HG03378 (cell line): ENCODE results near the gene ERVK3-1.
A peak's percentile ranks its signal among the peaks of the same experiment; 100 is the strongest.
"Not testable (repeated sequence)": the region's sequence is repeated elsewhere in the genome, so short reads cannot be mapped to it uniquely, and the experiment has no call there.

ENCODE experiments used
- ATAC-seq: cut with Tn5 transposase; IDR thresholded peaks from one replicate; pipeline ENCODE4 v1.9.1; 2021; ENCODE audit warnings: mild to moderate bottlenecking, moderate library complexity; ENCODE audit not compliant: unreplicated experiment

Gene ERVK3-1

GRCh38 chr19:58304255-58304654, 922 bp upstream of the ERVK3-1 start:
- ATAC-seq: no peak

DNA sequence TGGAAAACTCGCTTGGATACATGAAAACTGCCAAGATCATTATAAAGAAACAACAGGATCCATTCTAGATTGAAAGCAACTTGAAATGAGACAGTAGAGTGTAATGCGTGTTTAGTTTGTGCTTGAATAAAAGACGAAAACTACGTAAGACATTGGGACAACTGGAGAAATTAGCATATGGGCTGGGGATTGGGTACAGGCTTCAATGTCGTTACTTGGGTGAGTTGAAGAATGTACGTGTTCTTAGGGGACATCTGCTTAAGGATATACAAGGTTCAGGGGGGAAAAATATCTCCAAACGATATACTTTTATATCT, 471 bp upstream of the ERVK3-1 start:
- peak; percentile 7 for ATAC-seq

- ATAC-seq: no peak
Observed at GRCh38 chr19:58305932-58306323, 751 bp downstream of the ERVK3-1 start.

DNA sequence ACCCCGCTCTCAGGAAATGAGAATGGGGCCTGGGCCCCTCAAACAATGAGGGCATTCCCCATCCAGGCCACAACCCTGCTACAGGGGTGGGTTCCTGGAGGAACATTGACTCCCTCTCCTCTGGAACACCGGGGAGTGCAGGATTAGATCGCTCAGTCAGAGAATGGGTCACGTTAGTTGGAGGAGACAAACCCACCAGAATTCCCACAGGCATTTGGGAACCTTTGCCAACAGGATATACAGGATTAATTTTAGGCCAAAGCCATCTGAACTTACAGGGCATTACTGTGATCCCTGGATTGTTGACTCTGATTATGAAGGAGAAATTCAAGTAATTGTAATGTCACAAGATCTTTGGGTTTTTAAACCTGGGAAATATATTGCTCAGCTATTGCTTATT, 2.6 kb downstream of the ERVK3-1 start:
- ATAC-seq: no peak

GRCh38 chr19:58310685-58311084, 5.5 kb downstream of the ERVK3-1 start:
- ATAC-seq: not testable (repeated sequence)

DNA sequence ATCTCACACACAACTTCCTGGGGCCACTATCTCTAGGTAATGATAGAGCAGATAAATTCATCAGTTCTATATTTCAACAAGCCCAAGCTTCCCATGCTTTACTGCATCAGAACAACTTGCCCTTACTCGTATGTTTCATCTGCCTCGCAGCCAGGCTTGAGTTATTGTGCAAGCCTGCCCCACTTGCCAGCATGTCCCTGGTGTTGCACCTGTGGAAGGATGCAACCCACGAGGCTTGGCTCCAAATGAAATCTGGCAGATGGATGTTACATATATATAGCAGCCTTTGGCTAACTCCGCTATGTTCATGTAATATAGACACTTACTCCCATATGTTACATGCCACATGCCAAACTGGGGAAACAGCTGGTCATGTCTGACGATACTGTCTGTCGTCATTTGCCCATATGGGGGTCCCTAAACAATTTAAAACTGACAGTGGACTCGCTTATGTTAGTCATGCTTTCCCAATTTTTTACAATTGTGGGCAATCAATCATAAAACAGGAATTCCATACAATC, 6.2 kb downstream of the ERVK3-1 start:
- ATAC-seq: no peak

DNA sequence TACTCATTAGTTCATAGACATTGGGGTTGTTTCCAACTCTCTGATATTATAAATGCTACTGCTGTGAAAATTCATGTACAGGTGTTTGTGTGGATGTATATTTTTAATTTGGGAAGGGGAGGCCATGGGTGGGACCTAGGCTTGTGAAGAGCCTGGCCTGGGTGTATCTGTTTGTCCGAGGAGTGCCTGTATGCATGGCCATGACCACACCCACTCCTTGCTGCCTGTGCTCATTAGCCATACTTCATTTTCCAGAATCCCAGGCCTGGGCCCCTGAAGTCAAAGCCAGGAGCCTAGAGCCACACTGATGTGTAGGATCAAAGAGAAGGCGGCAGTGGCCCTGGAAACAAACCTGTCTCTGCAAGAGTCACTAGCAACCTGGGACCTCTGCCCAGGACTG, 10.4 kb downstream of the ERVK3-1 start:
- no peak for ATAC-seq

DNA sequence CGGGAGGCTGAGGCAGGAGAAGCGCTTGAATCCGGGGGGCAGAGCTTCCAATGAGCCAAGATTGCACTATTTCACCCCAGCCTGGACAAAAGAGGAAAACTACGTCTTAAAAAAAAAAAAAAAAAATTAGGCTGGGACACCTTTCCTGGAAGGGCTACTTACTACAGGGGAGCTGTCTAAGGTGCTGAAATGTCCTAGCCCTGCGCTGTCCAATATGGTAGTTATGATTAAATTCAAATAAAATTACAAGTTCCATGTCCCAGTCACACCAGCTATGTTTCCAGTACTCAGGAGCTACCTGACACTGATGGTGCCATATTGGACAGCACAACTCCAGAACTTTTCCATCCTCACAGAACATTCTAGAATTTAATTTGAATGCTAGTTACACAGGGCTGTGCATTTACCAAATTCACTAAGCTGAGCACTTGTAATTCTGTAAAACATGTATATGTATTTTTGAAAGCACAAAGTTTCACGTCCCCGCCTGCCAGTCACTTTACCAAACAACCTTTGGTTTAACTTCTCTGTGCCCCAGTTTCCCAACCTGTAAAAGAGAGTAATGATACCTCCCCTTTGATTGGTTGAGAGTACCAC, 12.4 kb downstream of the ERVK3-1 start:
- no peak for ATAC-seq

- ATAC-seq: no peak
Observed at GRCh38 chr19:58318297-58318696, 13.1 kb downstream of the ERVK3-1 start.

- no peak for ATAC-seq
Observed at GRCh38 chr19:58319241-58319640, 14.1 kb downstream of the ERVK3-1 start.

DNA sequence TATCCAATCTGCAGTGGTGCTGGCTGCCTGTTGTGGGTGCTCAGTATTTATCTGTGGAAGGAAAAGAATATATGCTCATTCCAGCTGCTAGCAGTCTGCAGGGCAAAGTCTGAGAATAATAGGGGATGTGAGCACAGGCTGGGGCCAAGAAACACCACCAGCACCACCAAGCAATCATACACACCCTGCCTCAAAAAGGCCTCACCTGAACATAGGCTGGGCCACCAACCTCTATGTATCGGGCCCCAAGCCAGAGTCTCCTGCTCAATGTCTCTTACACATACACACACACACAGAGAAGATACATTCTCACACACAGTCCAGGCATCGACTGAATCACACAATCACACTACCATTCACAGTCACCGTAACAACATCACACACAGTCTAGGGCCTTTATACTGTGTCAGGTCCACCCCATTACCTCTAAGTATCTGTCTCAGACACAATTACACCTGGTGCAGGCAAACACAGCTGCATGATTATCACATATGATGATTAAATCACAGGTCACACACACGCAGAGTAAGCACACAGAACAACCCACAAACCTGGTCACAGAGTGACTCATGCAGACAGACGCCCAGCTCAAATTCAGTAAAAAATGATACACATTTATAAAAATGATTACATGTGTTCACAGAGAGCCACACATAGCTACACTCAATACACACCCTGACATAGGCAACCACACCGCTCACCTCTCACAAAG, 20.3 kb downstream of the ERVK3-1 start:
- ATAC-seq: no peak

GRCh38 chr19:58326501-58326913, 21.3 kb downstream of the ERVK3-1 start:
- no peak for ATAC-seq

DNA sequence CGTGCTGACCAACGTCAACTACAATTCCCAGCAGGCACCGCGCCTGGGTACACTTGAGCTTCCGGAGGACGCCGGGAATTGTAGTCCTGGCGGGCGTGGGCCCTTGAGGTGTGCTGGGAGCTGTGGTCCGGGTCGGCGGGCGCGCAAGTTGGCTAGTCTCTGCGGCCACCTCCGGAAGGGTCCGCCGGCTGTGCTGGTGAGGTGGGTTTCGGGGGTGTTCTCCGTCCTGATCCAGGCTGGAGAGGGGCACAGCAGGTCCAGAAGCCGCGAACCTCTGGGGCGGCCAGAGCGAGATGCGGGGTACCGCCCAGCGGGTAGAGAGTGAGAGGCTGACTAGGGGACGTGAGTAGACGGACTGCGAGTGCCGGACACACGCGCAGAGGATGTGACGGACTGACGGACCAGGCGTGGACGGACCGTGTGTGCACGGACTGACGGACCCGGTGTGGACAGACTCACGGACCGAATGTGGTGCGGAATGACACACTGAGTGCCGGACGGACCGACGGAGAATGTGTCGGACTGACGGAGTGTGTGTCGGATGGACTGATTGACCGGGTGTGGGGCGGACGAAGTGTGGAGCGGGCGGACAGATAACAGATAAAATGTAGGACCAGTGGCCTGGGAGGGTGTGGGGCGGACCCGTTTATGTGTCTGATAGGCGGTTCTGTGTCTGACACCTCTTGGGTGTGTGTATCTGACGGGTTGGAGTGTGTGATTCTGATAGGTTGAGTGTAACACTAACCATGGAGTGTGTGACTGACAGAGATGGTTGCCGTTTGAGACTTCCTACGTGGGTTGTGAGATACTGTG, 21.9 kb downstream of the ERVK3-1 start, which contains the start of gene ZSCAN22:
Gene ZSCAN22 (plus strand): TSS at position 81 of the 813 bp plus-strand sequence. CDS start 7,809 bp downstream, outside the sequence.
- ATAC-seq: peak; percentile 67

DNA sequence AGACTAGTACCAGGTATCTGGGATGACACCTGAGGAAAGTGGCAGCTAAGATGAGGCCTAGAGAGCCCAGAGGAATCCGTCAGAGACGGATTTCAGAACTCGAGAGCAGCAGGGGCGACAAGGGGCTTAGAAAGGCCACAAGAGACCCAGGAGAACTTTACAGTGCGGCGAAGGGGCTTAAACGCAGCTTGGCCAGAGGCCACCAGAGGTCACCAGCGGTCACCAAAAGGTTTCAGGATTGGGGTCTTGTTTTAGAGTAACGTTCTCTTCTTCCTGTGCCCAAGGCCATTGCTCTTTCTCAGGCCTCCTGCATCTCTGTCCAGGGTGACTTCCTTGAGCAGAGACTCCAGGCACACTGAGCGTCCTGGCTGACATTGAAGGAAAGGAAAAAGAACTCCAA, 23.8 kb downstream of the ERVK3-1 start:
- no peak for ATAC-seq

DNA sequence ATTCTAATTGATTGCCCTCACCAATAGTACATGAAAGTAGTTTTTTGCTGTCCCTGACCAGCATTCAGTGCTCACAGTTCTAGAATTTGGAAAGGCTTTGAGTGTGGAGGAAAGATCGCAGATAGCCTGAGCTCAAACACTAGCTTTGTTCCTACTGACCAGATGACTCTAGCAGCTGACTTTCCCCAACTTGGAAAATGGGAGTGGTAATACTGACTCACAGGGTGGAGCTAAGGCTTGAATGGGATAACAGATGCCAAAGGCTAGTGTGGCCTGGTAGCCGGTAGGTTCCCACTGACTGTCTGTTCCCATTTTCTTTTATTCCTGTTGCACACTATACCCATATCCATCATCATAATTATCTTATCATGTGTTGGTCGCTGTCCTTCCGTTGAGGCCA, 25.3 kb downstream of the ERVK3-1 start:
- ATAC-seq: no peak

DNA sequence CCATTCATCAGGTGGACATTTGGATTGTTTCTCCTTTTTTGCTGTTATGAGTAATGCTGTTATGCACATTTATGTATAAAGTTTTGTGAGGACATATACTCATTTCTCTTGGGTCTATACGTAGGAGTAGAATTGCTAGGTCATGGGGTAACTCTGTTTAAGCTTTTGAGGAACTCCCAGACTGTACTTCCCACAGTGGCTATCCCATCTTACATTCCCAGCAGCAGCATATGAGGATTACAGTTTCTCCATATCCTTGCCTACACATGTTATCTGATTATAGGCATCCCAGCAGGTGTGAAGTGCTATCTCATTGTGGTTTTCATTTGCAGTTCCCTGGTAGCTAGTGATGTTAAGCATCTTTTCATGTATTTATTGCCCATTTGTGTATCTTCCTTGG, 27.5 kb downstream of the ERVK3-1 start:
- ATAC-seq: no peak

- no peak for ATAC-seq
Observed at GRCh38 chr19:58334691-58335249, 29.6 kb downstream of the ERVK3-1 start.

- no peak for ATAC-seq
Observed at GRCh38 chr19:58335630-58336029, 30.5 kb downstream of the ERVK3-1 start.

GRCh38 chr19:58336216-58336615, 31.0 kb downstream of the ERVK3-1 start:
- ATAC-seq: no peak

DNA sequence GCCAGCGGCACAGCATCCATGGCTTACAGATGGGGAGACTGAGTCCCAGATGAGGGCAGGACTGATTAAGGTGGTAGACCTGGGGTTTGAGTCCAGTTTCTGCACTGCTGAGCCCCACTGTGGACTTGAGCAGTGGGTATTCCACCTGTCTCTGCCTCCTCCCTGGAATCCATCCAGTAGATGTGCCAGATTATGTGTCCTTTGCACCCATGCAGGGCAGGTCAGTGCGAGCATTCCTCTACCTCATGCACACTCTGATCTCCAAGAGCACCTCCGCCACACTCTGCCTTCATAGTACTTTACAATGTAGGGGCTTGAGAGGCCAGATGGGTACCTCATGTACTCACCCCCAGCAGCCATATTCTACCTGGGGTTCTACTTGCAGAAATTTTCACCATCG, 31.6 kb downstream of the ERVK3-1 start:
- ATAC-seq: no peak

GRCh38 chr19:58338336-58338735, 33.2 kb downstream of the ERVK3-1 start:
- ATAC-seq: no peak
